Esophagus (tissue), 2 donors: ENCODE data around the gene GPHN. TPM values are rescaled to one million over a fixed set of nuclear protein-coding genes. Genes with fewer than 3 reads are reported as not detected.
"Not testable (repeated sequence)": the region's sequence is repeated elsewhere in the genome, so short reads cannot be mapped to it uniquely, and the experiment has no call there.

Experiments
- H3K27ac ChIP-seq, 2 donors: one replicate each; pipeline ENCODE4 v1.5.1; 2013; ENCODE audit warnings: low read depth in 2 of 2, mild to moderate bottlenecking in 2 of 2, inconsistent platforms in 1 of 2, low read length in 1 of 2, moderate library complexity in 1 of 2
- H3K27me3 ChIP-seq, 2 donors: one replicate each; pipeline ENCODE4 v1.6.1; 2013; ENCODE audit warnings: low read length in 2 of 2, control low read depth in 1 of 2, mild to moderate bottlenecking in 1 of 2; ENCODE audit not compliant: insufficient read depth in 2 of 2, control insufficient read depth in 1 of 2
- H3K36me3 ChIP-seq, 2 donors: one replicate each; pipeline ENCODE4 v1.6.1; 2013; ENCODE audit warnings: low read length in 1 of 2; ENCODE audit not compliant: control insufficient read depth in 2 of 2, insufficient read depth in 2 of 2
- H3K4me1 ChIP-seq, 2 donors: one replicate each; pipeline ENCODE4 v1.6.1; 2013; ENCODE audit warnings: low read length in 1 of 2; ENCODE audit not compliant: control insufficient read depth in 2 of 2, insufficient read depth in 2 of 2
- H3K4me3 ChIP-seq, 2 donors: one replicate each; pipeline ENCODE4 v1.5.1; 2013; ENCODE audit warnings: low read length in 2 of 2, mild to moderate bottlenecking in 2 of 2, low read depth in 1 of 2, moderate library complexity in 1 of 2
- H3K9me3 ChIP-seq, 2 donors: one replicate each; pipeline ENCODE4 v1.6.1; 2013; ENCODE audit warnings: mild to moderate bottlenecking in 2 of 2, low read depth in 1 of 2, low read length in 1 of 2, moderate library complexity in 1 of 2; ENCODE audit not compliant: control insufficient read depth in 2 of 2, insufficient read depth in 1 of 2
- WGBS, 2 donors: extraction: QIAGEN DNeasy Blood & Tissue Kit; methylation state at CpG; one replicate each; pipeline ENCODE4 v1.1.7; 2013; 5-methylcytosine and 5-hydroxymethylcytosine counted together
- polyA plus RNA-seq, 2 donors: library from polyadenylated mRNA; stranded (reverse); fragments of 200-250 nt; gene quantifications; one replicate each; pipeline ENCODE4 v1.2.3, GENCODE V29; 2013
- donor health status: healthy with polysubstance abuse.
- donor health status: Bipolar disorder and iron deficiency.

GPHN gene
- polyA plus RNA-seq, 2 donors = 9.8 to 19.8 TPM

DNA sequence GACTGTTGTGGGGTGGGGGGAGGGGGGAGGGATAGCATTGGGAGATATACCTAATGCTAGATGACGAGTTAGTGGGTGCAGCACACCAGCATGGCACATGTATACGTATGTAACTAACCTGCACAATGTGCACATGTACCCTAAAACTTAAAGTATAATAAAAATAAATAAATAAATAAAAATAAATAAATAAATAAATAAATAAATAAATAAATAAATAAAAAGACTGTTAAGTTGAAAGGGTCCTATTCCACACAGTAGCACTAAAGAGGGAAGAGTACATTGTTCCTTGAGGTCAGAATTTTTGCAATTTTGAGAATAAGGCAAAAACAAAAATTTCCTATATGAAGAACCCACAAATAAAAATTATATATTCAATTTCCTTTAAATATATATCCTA is 329.5 kb downstream of the GPHN start:
- 100% methylated on average over 1 of the region's 2 CpGs for WGBS, 2 donors
- H3K4me3 ChIP-seq, H3K9me3 ChIP-seq, H3K27ac ChIP-seq, H3K27me3 ChIP-seq, H3K36me3 ChIP-seq, H3K4me1 ChIP-seq: not testable (repeated sequence)

DNA sequence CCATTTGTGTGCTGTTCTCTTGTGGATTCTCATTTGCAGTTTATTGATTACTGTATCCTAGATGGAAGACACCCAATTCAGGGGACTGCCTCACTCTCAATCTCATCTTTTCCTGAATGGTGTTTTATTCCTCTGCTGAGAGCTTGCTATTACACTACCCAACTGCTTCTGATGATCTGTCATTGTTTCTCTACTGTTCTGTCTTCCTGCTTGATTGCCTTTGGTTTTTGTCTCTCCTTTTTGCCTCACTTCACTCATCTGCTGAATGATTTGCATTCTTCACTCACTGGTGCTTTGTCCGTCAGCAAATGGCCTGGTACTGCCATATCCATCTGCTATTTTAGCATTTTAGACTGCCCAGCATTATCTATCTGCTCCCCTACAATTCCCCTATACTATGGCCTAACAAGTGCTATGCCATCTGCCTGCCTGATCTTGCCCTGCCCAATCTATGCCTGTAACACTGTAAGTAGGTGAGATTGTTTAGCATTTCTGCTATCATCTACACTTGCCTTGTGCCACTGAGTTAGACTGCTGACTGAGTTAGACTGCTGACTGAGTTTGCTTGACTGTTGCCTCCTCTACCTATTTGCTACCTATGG is 335.1 kb downstream of the GPHN start:
- Histone ChIP-seq H3K27me3 (no peaks in the 10 kb centered on the region), H3K36me3 (no peaks in the 10 kb centered on the region), H3K4me3 (no peak overlapping the region), H3K4me1 (no peaks in the 10 kb centered on the region), H3K27ac (no peak overlapping the region), H3K9me3 (no peaks in the 10 kb centered on the region)
- WGBS, 2 donors = 85 to 95% methylated on average over 1 of the region's 1 CpG

DNA sequence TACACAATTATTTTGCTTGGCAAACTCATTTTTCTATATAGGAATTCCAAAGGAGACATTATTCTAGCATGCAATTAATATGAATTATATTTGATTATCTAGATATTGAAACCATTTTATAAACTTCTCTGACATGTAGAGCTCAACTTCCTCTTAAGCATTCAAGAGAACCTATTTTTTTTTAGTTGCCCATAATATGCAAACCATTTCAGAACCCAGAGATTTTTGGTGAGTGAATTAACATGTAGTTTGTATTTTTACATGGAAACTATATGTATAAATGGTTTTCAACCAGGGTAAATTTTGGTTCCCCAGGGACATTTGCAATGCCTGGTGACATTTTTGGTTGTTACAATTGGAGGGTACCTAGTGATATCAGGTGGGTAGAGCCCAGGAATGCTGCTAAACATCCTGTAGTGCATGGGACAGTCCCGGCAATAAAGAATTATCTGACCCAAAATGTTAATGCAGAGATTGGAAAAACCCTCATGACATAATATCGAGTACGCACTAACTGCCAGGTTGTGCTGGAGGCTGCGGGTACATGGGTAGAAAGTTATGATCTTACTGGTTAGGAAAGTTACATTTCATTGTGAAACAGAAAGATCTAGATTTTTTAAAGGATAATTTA is 342.4 kb downstream of the GPHN start:
- H3K27ac ChIP-seq = no peak overlapping the region
- H3K9me3 ChIP-seq = no peaks in the 10 kb centered on the region
- WGBS, 2 donors = 92 to 93% methylated on average over 4 of the region's 4 CpGs

DNA sequence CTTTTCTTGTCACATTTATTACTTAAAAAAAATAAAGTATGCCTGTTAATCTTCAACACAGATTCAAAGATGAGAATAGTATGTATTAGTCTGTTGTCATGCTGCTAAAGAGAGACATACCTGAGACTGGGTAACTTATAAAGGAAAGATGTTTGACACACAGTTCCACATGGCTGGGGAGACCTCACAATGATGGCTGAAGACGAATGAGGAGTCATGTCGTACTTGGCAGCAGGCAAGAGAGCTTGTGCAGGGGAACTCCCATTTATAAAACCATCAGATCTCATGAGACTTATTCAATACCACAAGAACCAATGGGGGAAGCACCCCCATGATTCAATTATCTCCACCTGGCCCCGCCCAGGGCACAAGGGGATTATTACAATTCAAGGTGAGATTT is 345.4 kb downstream of the GPHN start:
- no peak overlapping the region for H3K27ac ChIP-seq
- peaks cover 0 to 5% of the 10 kb centered on the region in 2 donors for H3K9me3 ChIP-seq
- WGBS, 2 donors = 86% methylated on average over 3 of the region's 3 CpGs
- H3K4me1 ChIP-seq = no peaks in the 10 kb centered on the region
- no peaks in the 10 kb centered on the region for H3K27me3 ChIP-seq
- H3K36me3 ChIP-seq = peaks cover 0 to 2% of the 10 kb centered on the region in 2 donors
- no peak overlapping the region for H3K4me3 ChIP-seq

More for the DNA sequence above, 342.4 kb downstream of the GPHN start:
- H3K36me3 ChIP-seq = no peaks in the 10 kb centered on the region
- H3K4me1 ChIP-seq = no peaks in the 10 kb centered on the region
- no peaks in the 10 kb centered on the region for H3K27me3 ChIP-seq
- H3K4me3 ChIP-seq = no peak overlapping the region

DNA sequence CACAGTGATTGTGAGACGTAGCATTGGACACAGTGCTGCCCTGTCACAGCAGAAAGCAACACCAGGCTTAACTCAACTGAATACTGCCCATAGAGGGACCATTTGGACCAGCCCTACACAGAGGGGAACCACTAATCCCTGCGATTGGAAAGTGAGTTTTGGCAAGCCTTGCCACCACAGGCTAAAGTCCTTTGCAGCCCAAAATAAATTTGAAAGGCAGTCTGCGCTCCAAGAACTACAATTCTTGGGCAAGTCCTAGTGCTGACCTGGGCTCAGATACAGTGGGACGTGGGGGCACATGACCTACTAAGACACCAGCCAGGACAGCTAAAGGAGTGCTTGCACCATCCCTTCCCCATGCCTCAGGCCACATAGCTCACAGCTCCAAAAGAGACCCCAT is 349.9 kb downstream of the GPHN start:
- 96 to 97% methylated on average over 4 of the region's 4 CpGs for WGBS, 2 donors
- Histone ChIP-seq H3K36me3 (peaks cover 0 to 2% of the 10 kb centered on the region in 2 donors), H3K9me3 (peaks cover 0 to 5% of the 10 kb centered on the region in 2 donors), H3K4me3 (no peak overlapping the region), H3K27ac (no peak overlapping the region), H3K4me1 (no peaks in the 10 kb centered on the region), H3K27me3 (no peaks in the 10 kb centered on the region)

DNA sequence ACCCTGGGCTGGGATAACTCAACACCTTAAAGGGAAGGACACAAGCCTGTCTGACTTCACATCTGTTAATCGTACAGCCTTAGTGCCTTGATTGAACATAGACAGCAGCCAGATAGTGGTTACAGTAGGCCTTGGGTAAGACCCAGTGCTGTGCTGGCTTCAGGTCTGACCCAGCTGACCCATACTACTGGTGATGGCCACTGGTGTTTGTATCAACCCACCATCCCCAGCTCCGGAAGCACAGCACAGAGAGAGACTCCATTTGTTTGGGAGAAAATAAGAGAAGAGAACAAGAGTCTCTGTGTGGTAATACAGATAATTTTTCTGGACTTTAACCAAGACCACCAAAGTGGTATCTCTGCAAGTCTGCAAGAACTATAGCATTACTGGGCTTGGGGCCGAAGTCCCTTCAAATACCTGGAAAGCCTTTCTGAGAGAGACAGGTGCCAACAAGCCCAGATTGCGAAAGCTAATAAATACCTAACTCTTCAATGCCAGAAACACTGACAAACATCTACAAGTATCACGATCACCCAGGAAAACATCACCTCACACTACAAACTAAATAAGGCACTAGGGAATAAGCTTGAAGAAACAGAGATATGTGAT is 351.2 kb downstream of the GPHN start:
- H3K27ac ChIP-seq = no peak overlapping the region
- H3K36me3 ChIP-seq = peaks cover 0 to 2% of the 10 kb centered on the region in 2 donors
- H3K27me3 ChIP-seq = no peaks in the 10 kb centered on the region
- H3K4me3 ChIP-seq = no peak overlapping the region
- no peaks in the 10 kb centered on the region for H3K4me1 ChIP-seq
- 83 to 87% methylated on average over 5 of the region's 5 CpGs for WGBS, 2 donors
- H3K9me3 ChIP-seq = peaks cover 0 to 5% of the 10 kb centered on the region in 2 donors

DNA sequence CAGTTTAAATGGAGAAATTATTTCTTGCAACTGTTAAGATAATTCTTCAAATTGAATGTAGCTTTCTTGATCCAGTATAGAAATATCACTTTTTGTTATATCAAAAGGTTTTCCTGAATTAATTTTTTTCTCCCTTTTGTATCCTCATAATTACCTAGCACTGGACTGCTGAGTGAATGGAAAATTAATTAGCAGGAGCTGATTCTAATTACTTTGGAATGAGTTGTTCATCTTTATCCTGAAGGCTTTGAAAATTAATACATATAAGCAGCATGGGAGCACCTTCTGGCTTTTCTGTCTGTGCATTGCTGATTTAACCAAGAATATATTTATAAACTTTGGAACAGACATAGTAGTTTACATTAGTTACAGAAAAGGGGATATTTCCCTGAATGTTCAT is 373.6 kb downstream of the GPHN start:
- H3K27me3 ChIP-seq = no peaks in the 10 kb centered on the region
- H3K4me1 ChIP-seq = no peaks in the 10 kb centered on the region
- H3K36me3 ChIP-seq = no peaks in the 10 kb centered on the region
- no peaks in the 10 kb centered on the region for H3K9me3 ChIP-seq
- no peak overlapping the region for H3K4me3 ChIP-seq
- H3K27ac ChIP-seq = no peak overlapping the region

DNA sequence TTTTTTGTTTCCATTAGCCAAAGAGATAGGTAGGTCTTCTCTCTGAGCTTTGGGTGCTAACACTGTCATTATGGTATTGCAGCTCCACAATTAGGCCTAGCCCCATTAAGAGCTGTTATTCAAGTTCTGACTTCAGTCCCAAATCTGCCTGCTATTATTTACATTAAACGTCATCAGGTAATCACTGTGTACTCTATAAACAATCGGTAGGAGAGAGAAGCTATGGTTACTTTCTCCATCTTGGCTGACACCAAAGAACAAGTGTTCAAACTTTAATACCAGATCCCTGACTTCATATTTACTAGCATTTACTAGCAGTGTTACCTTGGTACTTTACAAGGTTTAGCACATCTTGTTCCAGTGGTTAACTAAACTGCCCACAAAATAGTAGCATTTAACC is 376.2 kb downstream of the GPHN start:
- Histone ChIP-seq H3K36me3 (no peaks in the 10 kb centered on the region), H3K4me1 (no peaks in the 10 kb centered on the region), H3K4me3 (no peak overlapping the region), H3K9me3 (no peaks in the 10 kb centered on the region), H3K27ac (no peak overlapping the region), H3K27me3 (no peaks in the 10 kb centered on the region)
- 73 to 75% methylated on average over 2 of the region's 2 CpGs for WGBS, 2 donors

DNA sequence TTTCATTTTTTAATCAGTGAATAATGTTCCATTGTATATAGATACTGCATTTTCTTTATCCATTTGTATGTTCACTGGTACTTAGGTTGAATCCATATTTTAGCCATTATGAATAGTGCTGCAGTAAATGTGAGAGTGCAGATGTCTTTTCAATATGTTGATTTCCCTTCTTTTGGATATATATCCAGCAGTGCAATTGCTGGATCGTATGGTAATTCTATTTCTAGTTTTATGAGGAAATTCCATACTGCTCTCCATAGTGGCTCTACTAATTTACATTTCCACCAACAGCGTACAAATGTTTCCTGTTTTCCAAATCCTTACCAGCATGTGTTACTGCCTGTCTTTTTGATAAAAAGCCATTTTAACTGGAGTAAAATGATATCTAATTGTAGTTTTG is 392.8 kb downstream of the GPHN start:
- WGBS, 2 donors = 89 to 93% methylated on average over 2 of the region's 2 CpGs
- no peaks in the 10 kb centered on the region for H3K27me3 ChIP-seq
- H3K4me1 ChIP-seq = no peaks in the 10 kb centered on the region
- H3K36me3 ChIP-seq = no peaks in the 10 kb centered on the region
- no peaks in the 10 kb centered on the region for H3K9me3 ChIP-seq
- H3K27ac ChIP-seq = no peak overlapping the region
- H3K4me3 ChIP-seq = no peak overlapping the region
